Hepatocyte (in vitro differentiated cells): ENCODE results near the gene ASB8.

Source experiments
- CTCF ChIP-seq: fragments of 200-600 bp; sonication (generic); IDR thresholded peaks from 2 replicates; pipeline ENCODE4 v1.5.1; 2016; ENCODE audit warnings: antibody characterized with exemption, mild to moderate bottlenecking; ENCODE audit not compliant: poor library complexity
- EZH2 ChIP-seq: fragments of 200-600 bp; sonication (generic); IDR thresholded peaks from 2 replicates; pipeline ENCODE4 v1.6.1; 2016; ENCODE audit warnings: antibody characterized with exemption, mild to moderate bottlenecking, borderline replicate concordance
- EZH2phosphoT487 ChIP-seq: fragments of 200-600 bp; sonication (generic); IDR thresholded peaks from one replicate; pipeline ENCODE4 v1.6.1; 2018; ENCODE audit warnings: antibody characterized with exemption, mild to moderate bottlenecking, low read depth, moderate library complexity; ENCODE audit not compliant: unreplicated experiment, severe bottlenecking

GRCh38 chr12:48187916-48188695 lies 30.8 kb upstream of the ASB8 start:
- no peak for TF ChIP-seq EZH2phosphoT487
- TF ChIP-seq CTCF = no peak
- no peak for TF ChIP-seq EZH2
